OCI-LY1 (cell line): ENCODE data around the gene BRD7.
A peak's percentile ranks its signal among the peaks of the same experiment; 100 is the strongest.

Experiments
- H2AFZ ChIP-seq: fragments of 200-600 bp; sonication (generic), shearing (Covaris generic); 2 replicates; pipeline ENCODE4 v1.6.0; 2014; ENCODE audit warnings: antibody characterized with exemption, mild to moderate bottlenecking, low read length
- H3F3A ChIP-seq: fragments of 200-600 bp; sonication (generic), shearing (Covaris generic); 2 replicates; pipeline ENCODE4 v1.6.0; 2014; ENCODE audit warnings: mild to moderate bottlenecking, antibody characterized with exemption, low read length, moderate library complexity; ENCODE audit not compliant: insufficient read depth
- H3K27ac ChIP-seq: fragments of 200-600 bp; sonication (generic); 2 replicates; pipeline ENCODE4 v1.5.1; 2014; ENCODE audit warnings: low read length, mixed run types, mild to moderate bottlenecking, low read depth; ENCODE audit not compliant: poor library complexity, severe bottlenecking
- H3K27me3 ChIP-seq: fragments of 200-600 bp; sonication (generic); 2 replicates; pipeline ENCODE4 v1.6.0; 2014; ENCODE audit warnings: antibody characterized with exemption, mild to moderate bottlenecking, low read length, moderate library complexity; ENCODE audit not compliant: insufficient read depth
- H3K36me3 ChIP-seq: fragments of 200-600 bp; sonication (generic); 2 replicates; pipeline ENCODE4 v1.6.1; 2014; ENCODE audit warnings: mild to moderate bottlenecking, antibody characterized with exemption, low read length, moderate library complexity, mixed read lengths; ENCODE audit not compliant: insufficient read depth
- H3K4me1 ChIP-seq: fragments of 200-600 bp; sonication (generic); 2 replicates; pipeline ENCODE4 v1.5.1; 2014; ENCODE audit warnings: mild to moderate bottlenecking, low read length, moderate library complexity; ENCODE audit not compliant: insufficient read depth, severe bottlenecking
- H3K4me2 ChIP-seq: fragments of 200-600 bp; sonication (generic), shearing (Covaris generic); 2 replicates; pipeline ENCODE4 v1.6.1; 2014; ENCODE audit warnings: low read length
- H3K4me3 ChIP-seq: fragments of 200-600 bp; sonication (generic); 2 replicates; pipeline ENCODE4 v1.5.1; 2014; ENCODE audit warnings: low read length, low read depth, mild to moderate bottlenecking, mixed read lengths; ENCODE audit not compliant: poor library complexity, severe bottlenecking
- H3K79me2 ChIP-seq: fragments of 200-600 bp; shearing (Covaris generic); 2 replicates; pipeline ENCODE4 v1.6.1; 2016; ENCODE audit warnings: mixed run types, low read length, mixed read lengths; ENCODE audit not compliant: insufficient read depth
- H3K9ac ChIP-seq: fragments of 200-600 bp; sonication (generic), shearing (Covaris generic); 2 replicates; pipeline ENCODE4 v1.6.1; 2014; ENCODE audit warnings: mild to moderate bottlenecking, low read length, mixed read lengths
- H3K9me2 ChIP-seq: fragments of 200-600 bp; sonication (generic), shearing (Covaris generic); 2 replicates; pipeline ENCODE4 v1.6.1; 2014; ENCODE audit warnings: low read depth, mild to moderate bottlenecking, low read length, mixed read lengths
- H3K9me3 ChIP-seq: fragments of 200-600 bp; shearing (Covaris generic); 2 replicates; pipeline ENCODE4 v1.6.1; 2014; ENCODE audit warnings: low read length, mixed read lengths
- H4K20me1 ChIP-seq: fragments of 200-600 bp; sonication (generic), shearing (Covaris generic); 2 replicates; pipeline ENCODE4 v1.6.0; 2016; ENCODE audit warnings: mild to moderate bottlenecking, low read length; ENCODE audit not compliant: insufficient read depth
- EZH2 ChIP-seq: fragments of 200-600 bp; sonication (generic), shearing (Covaris generic); IDR thresholded peaks from 2 replicates; pipeline ENCODE4 v1.8.0; 2017; ENCODE audit warnings: borderline replicate concordance, mixed run types, mild to moderate bottlenecking, antibody characterized with exemption, low read length, moderate library complexity, mixed read lengths
- TF ChIP-seq, protein P1 (sequence below): fragments of 200-600 bp; sonication (generic), shearing (Covaris generic); IDR thresholded peaks from 2 replicates; pipeline ENCODE4 v1.5.1; 2017; ENCODE audit warnings: mild to moderate bottlenecking, antibody characterized with exemption, low read length, moderate library complexity, mixed read lengths

Gene BRD7

DNA sequence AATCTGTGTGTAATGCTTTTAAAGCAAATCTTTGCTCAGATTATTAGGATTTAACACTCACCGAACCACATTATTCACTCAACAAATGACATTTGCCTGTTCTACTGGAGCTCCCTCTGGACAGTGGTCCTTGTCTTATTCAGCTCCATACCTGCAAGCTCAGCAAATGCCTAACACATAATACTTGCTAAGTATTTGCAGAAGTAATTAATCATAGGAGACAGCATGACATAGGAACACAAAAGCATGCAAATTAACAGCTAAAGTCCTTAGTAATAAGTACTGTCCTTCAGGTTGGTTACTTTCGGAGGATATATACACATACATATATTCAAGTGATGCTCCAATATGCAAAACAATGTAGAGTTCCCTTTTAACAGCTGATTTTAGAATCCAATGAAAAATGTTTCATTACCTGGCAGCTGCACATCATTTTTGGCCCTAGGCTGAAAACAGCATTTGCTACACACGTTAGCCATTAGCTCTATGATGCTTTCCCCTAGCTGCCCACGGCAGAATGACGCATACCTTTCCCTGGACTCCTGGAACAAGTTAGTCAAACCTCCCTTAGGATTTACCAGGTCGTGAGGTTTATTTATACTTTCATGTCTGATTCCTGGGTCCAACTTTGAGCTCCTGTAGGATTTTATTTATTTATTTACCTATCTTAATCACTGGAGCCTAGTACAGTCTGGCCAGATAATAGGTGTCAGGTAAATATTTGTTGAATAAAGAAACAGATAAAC, 8.6 kb downstream of the BRD7 start:
- H3K27me3 ChIP-seq = no peaks in the 10 kb centered on the region
- H3K9me3 ChIP-seq = no peaks in the 10 kb centered on the region
- H3K36me3 ChIP-seq = peaks cover 78% of the 10 kb centered on the region
- peaks cover 5% of the 10 kb centered on the region; the same call in 1 of the 2 replicates for H3F3A ChIP-seq
- no peak overlapping the region for H2AFZ ChIP-seq
- peaks cover 15% of the 10 kb centered on the region; the same call in 1 of the 2 replicates for H3K79me2 ChIP-seq
- no peak overlapping the region for H3K9ac ChIP-seq
- H3K4me1 ChIP-seq = peaks cover 24% of the 10 kb centered on the region
- H4K20me1 ChIP-seq = 0 out of 2 replicates have a peak, but pooled peaks cover 2% of the 10 kb centered on the region
- H3K4me2 ChIP-seq = no peak overlapping the region; the same call in 1 of the 2 replicates
- H3K9me2 ChIP-seq = no peaks in the 10 kb centered on the region
- no peak overlapping the region for H3K4me3 ChIP-seq
- TF ChIP-seq, protein P1, sequence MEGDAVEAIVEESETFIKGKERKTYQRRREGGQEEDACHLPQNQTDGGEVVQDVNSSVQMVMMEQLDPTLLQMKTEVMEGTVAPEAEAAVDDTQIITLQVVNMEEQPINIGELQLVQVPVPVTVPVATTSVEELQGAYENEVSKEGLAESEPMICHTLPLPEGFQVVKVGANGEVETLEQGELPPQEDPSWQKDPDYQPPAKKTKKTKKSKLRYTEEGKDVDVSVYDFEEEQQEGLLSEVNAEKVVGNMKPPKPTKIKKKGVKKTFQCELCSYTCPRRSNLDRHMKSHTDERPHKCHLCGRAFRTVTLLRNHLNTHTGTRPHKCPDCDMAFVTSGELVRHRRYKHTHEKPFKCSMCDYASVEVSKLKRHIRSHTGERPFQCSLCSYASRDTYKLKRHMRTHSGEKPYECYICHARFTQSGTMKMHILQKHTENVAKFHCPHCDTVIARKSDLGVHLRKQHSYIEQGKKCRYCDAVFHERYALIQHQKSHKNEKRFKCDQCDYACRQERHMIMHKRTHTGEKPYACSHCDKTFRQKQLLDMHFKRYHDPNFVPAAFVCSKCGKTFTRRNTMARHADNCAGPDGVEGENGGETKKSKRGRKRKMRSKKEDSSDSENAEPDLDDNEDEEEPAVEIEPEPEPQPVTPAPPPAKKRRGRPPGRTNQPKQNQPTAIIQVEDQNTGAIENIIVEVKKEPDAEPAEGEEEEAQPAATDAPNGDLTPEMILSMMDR = no peak
- no peak for TF ChIP-seq EZH2
- H3K27ac ChIP-seq = no peak overlapping the region

DNA sequence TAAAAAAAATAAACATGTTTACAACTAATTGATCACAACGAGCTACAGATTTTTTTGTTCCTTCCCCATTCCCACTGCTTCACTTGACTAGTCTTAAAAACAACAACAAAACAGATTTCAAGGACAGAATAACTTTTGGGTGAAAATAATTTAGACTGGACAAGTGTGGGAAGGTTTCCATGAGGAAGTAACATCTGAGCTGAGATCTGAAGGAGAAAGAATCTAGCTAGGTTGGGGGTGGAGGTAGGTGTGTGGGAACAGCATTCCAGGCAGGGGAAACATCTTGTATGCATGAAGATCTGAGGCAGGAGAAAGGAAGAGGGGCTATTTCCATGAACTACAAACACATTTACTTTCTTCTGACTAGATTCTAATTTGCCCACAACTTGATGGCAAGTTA, 9.2 kb downstream of the BRD7 start:
- Histone ChIP-seq H3K36me3 (peaks cover 73% of the 10 kb centered on the region), H3K27me3 (no peaks in the 10 kb centered on the region), H3K4me1 (peaks cover 24% of the 10 kb centered on the region), H3K79me2 (peaks cover 13% of the 10 kb centered on the region; the same call in 1 of the 2 replicates), H3K4me2 (no peak overlapping the region), H2AFZ (no peak overlapping the region), H3K9me3 (no peaks in the 10 kb centered on the region), H3K9me2 (no peaks in the 10 kb centered on the region), H4K20me1 (0 out of 2 replicates have a peak, but pooled peaks cover 4% of the 10 kb centered on the region), H3F3A (peaks cover 5% of the 10 kb centered on the region; the same call in 1 of the 2 replicates), H3K27ac (no peak overlapping the region), H3K4me3 (no peak overlapping the region), H3K9ac (no peak overlapping the region)
- no peak for TF ChIP-seq EZH2
- TF ChIP-seq, protein P1 = no peak

DNA sequence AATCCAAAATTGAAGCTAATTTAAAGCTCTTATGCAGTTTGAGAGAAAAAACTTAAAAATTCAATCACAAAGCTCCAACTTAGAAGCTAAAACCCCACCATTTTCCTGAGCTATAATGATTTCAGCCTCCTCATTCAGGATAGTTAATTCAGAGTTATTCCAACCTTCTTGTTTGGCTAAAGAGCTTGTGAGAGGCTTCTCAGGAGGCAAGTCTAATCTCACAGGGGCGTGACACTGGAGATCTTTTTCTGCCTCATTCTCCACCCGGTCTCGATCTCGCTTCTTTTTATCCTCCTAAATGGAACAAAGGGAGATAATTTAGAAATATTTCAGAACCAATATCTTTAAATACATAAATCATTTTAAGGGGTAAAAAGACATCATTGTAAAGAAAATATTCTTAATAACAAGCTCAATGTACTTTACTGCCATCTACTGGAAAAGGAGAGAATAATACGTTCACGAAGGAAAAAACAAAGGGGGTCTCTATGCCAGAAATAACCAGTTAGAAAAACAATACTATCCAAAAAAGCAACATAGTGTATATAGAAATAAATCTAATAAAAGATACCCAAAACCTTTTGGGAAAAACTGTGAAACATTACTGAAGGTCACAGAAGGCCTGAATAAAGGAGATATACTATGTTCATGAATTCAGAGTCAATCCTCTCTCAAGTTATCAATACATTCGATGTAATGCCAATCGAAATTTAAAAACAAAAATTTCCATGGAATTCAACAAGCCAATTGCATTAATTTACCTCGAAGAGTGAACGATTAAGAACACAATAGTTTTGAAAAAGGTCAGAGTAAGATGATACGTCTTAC, 13.9 kb downstream of the BRD7 start:
- peaks cover 10% of the 10 kb centered on the region; the same call in 1 of the 2 replicates for H3K79me2 ChIP-seq
- peaks cover 72% of the 10 kb centered on the region for H3K36me3 ChIP-seq
- H3K4me1 ChIP-seq = peaks cover 2% of the 10 kb centered on the region

More for the DNA sequence above, 13.9 kb downstream of the BRD7 start:
- Histone ChIP-seq H3K9ac (no peak overlapping the region), H3K4me2 (no peak overlapping the region), H4K20me1 (0 out of 2 replicates have a peak, but pooled peaks cover 4% of the 10 kb centered on the region), H3K27ac (no peak overlapping the region), H3K9me3 (no peaks in the 10 kb centered on the region), H3K4me3 (no peak overlapping the region), H3K27me3 (no peaks in the 10 kb centered on the region), H3F3A (0 out of 2 replicates have a peak, but pooled peaks cover 5% of the 10 kb centered on the region), H3K9me2 (no peaks in the 10 kb centered on the region), H2AFZ (no peak overlapping the region)
- TF ChIP-seq EZH2 = no peak
- TF ChIP-seq, protein P1 = peak; percentile 60
